HEK293T (cell line): ENCODE data around the gene ADAM11.

ENCODE experiments used
- ARNT ChIP-seq: fragments of 450-650 bp; IDR thresholded peaks from 2 replicates; pipeline ENCODE4 v1.6.1; 2017; ENCODE audit warnings: mild to moderate bottlenecking
- BHLHE40 ChIP-seq: fragments of 450-650 bp; IDR thresholded peaks from 2 replicates; pipeline ENCODE4 v1.6.1; 2016; ENCODE audit warnings: mild to moderate bottlenecking, moderate library complexity, borderline replicate concordance
- FOXA1 ChIP-seq: fragments of 450-650 bp; IDR thresholded peaks from 2 replicates; pipeline ENCODE4 v1.6.1; 2016; ENCODE audit warnings: mild to moderate bottlenecking
- FOXM1 ChIP-seq: fragments of 450-650 bp; IDR thresholded peaks from 2 replicates; pipeline ENCODE4 v1.6.1; 2017; ENCODE audit warnings: mild to moderate bottlenecking, borderline replicate concordance
- L3MBTL2 ChIP-seq: fragments of 450-650 bp; conservative IDR thresholded peaks from 2 replicates; pipeline ENCODE4 v1.6.1; 2016; ENCODE audit warnings: mild to moderate bottlenecking
- NFRKB ChIP-seq: fragments of 450-650 bp; IDR thresholded peaks from 2 replicates; pipeline ENCODE4 v1.6.1; 2016; ENCODE audit warnings: mild to moderate bottlenecking, moderate library complexity
- PKNOX1 ChIP-seq: fragments of 450-650 bp; IDR thresholded peaks from 2 replicates; pipeline ENCODE4 v1.6.1; 2016
- SUZ12 ChIP-seq: fragments of 450-650 bp; IDR thresholded peaks from 2 replicates; pipeline ENCODE4 v1.6.1; 2016; ENCODE audit warnings: mild to moderate bottlenecking

GRCh38 chr17:44831371-44831770, 72.6 kb downstream of the ADAM11 start:
- TF ChIP-seq L3MBTL2 (no peak), SUZ12 (no peak), FOXM1 (no peak), FOXA1 (no peak), ARNT (no peak), BHLHE40 (no peak), PKNOX1 (no peak), NFRKB (no peak)
